Effector memory CD4-positive, alpha-beta T cell (primary cell): ENCODE results near the gene TMEM158.

Experiments used
- DNase-seq, 3 donors: peaks; one replicate each; pipeline ENCODE4 v3.0.0-alpha.2; 2020
- H3K27ac ChIP-seq: 2 replicates; pipeline ENCODE4 v1.7.0; 2013; ENCODE audit warnings: mild to moderate bottlenecking, low read length, moderate library complexity; ENCODE audit not compliant: insufficient read depth, poor library complexity, severe bottlenecking
- H3K27me3 ChIP-seq: replicated peaks from 2 replicates; pipeline ENCODE4 v1.7.0; 2013; ENCODE audit warnings: mild to moderate bottlenecking, low read length; ENCODE audit not compliant: insufficient read depth, control insufficient read depth, poor library complexity, severe bottlenecking
- H3K36me3 ChIP-seq: 2 replicates; pipeline ENCODE4 v1.7.0; 2013; ENCODE audit warnings: mild to moderate bottlenecking, low read length, moderate library complexity; ENCODE audit not compliant: control insufficient read depth, insufficient read depth
- H3K4me1 ChIP-seq: 2 replicates; pipeline ENCODE4 v1.7.0; 2013; ENCODE audit warnings: low read length, mild to moderate bottlenecking; ENCODE audit not compliant: control insufficient read depth, insufficient read depth, poor library complexity, severe bottlenecking
- H3K4me3 ChIP-seq: 2 replicates; pipeline ENCODE4 v1.7.0; 2013; ENCODE audit warnings: low read length, low read depth, mild to moderate bottlenecking; ENCODE audit not compliant: insufficient read depth, poor library complexity, severe bottlenecking
- H3K9me3 ChIP-seq: 2 replicates; pipeline ENCODE4 v1.7.0; 2013; ENCODE audit warnings: mild to moderate bottlenecking, low read length, moderate library complexity; ENCODE audit not compliant: control insufficient read depth

Gene TMEM158

DNA sequence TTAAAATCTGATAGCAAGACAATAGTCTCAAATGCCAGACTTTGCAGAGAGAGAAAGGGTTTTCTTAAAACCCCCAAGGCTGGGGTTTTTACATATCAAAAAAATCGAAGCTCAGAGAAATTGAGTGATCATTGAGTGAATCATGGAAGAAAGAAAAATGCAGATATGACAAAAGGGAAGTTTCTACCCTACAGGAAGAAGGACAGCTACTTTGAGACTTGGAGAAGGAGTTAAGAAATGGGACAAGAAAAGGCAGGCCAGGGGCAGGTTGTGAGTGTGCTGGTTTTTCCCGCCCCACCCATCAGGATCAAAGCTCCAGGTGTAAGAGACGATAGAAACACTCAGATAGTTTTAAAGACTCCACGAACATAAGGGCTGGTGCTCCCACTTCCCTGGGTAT lies 18.6 kb downstream of the TMEM158 start:
- no peaks in the 10 kb centered on the region for H3K4me1 ChIP-seq
- H3K9me3 ChIP-seq = no peaks in the 10 kb centered on the region
- no peaks in the 10 kb centered on the region for H3K36me3 ChIP-seq
- H3K27ac ChIP-seq = no peak overlapping the region
- H3K27me3 ChIP-seq = no peaks in the 10 kb centered on the region
- H3K4me3 ChIP-seq = no peak overlapping the region
- DNase-seq = no peak

DNA sequence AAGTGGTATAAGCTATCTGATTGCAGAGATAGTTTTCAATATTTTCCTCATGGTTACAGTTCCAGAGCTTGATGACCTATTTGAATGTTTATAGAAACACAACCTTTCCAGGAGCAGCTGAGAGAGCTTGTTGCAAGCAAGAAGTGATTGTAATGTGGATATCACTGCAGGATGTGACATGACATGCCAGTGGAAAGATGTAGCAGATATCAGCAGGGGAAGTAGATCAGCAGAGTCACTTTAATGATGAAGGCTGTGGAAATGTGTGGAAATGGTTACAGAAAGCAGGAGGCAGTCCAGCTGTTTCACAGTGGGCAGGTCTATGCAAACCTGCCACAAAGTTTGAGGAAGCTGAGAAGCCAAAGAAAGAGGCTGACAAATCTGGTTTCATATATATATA lies 21.0 kb downstream of the TMEM158 start:
- Histone ChIP-seq H3K27ac (no peak overlapping the region), H3K9me3 (no peaks in the 10 kb centered on the region), H3K36me3 (no peaks in the 10 kb centered on the region), H3K4me1 (no peaks in the 10 kb centered on the region), H3K4me3 (no peak overlapping the region), H3K27me3 (no peaks in the 10 kb centered on the region)
- DNase-seq = no peak

DNA sequence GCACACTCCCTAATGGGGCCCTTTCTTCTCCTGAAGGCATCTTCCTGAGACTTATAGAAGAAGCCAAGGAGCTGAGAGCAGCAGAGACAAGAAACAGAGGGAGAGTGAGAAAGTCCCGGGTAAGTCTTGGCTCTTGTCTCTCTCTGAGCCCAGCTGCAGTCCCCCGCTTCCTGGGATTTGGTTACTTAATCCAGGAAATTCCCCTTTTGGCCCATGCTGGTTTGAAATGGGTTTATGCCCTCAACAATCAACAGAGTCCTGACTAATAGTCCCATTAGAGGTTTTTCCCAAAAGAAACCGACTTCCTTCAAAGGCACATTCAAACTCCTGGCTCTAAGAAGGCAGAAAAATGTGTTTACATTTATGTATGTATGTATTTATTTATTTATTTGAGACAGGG lies 22.0 kb downstream of the TMEM158 start:
- no peak overlapping the region for H3K27ac ChIP-seq
- H3K36me3 ChIP-seq = no peaks in the 10 kb centered on the region
- H3K4me1 ChIP-seq = no peaks in the 10 kb centered on the region
- H3K27me3 ChIP-seq = no peaks in the 10 kb centered on the region
- DNase-seq = no peak
- H3K4me3 ChIP-seq = no peak overlapping the region
- no peaks in the 10 kb centered on the region for H3K9me3 ChIP-seq

DNA sequence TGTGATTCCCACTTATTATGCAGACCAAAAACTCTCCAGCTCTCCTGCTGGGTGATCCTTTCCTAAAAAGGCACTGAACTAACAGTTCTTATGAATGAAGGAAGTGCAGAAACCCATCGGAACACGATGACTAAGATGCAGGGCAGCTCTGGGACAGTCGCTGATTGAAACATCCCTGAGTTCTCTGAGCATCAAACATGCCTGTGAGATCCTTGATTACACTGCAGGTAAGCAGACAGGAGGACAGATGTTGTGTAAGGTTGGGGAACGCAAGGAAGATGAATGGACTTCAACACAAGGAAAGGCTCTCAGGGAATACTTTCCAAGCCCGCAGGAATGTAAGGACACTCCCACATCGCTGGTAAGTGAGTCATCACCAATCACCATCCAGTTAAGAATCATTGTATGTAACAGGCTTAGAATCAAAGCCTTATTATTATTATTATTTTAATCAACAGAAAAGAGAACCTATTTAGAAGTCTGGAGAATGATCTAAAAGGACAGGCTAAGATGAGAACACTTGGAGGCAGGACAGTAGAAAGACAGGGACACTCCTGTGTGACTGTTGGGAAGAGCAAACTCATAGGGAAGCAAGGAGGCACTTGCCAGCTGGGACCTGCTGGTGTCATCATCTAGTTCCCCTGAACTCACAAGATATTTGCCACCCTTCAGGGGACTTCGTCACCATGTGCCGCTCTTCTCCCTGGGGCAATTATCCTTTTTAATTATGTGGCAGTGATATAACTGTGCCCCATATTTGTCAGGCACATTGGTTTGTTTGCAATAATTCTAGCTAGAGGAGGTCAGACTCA lies 26.0 kb downstream of the TMEM158 start:
- Histone ChIP-seq H3K27me3 (no peaks in the 10 kb centered on the region), H3K36me3 (no peaks in the 10 kb centered on the region), H3K27ac (no peak overlapping the region), H3K4me3 (no peak overlapping the region), H3K4me1 (no peaks in the 10 kb centered on the region), H3K9me3 (no peaks in the 10 kb centered on the region)
- no peak for DNase-seq

DNA sequence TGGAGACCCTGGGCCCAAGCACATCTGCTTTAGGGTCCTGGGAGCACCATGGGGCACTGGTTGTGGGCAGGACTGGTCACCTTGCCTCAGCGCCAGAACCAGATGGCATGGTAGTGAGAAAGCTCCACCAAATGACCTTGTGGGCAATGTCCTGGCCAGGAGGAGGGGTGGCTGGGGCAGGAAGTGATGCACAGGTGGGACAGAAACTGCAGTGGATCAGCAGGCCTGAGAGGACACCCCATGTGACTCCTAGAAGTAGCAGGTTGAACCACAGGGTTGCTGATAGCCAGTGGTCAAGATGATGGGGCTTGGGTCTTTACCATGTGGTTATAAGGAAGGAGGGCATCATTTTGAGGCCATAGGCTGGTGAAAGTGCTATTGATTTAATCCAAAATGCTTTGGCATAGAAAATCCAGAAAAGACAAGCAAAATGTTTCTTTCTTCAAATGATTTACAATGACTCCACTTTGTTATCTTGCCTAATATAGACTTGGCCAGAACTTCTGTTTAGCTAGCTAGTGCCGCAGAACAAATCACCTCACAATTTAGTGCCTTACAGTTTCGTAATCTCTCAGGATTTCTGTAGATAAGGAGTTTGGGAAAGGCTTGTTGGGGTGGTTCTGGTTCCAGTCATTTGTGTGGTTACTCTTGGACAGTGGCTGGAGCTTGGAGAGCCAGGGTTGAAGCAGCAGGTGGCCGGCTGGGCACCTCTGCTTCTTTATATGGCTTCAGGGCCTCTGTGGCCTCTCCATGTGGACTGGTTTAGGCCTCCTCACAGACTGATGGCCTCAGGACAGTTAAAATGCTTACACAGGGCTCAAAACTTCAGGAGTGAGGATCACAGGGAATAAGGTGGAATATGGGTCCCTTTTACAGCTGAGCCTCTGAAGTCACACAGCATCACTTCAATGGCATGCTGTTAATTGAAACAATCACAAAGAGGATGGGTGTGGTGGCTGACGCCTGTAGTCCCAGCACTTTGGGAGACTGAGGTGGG lies 27.5 kb downstream of the TMEM158 start:
- DNase-seq = no peak
- Histone ChIP-seq H3K27me3 (no peaks in the 10 kb centered on the region), H3K4me1 (no peaks in the 10 kb centered on the region), H3K9me3 (no peaks in the 10 kb centered on the region), H3K36me3 (no peaks in the 10 kb centered on the region), H3K27ac (no peak overlapping the region), H3K4me3 (no peak overlapping the region)

DNA sequence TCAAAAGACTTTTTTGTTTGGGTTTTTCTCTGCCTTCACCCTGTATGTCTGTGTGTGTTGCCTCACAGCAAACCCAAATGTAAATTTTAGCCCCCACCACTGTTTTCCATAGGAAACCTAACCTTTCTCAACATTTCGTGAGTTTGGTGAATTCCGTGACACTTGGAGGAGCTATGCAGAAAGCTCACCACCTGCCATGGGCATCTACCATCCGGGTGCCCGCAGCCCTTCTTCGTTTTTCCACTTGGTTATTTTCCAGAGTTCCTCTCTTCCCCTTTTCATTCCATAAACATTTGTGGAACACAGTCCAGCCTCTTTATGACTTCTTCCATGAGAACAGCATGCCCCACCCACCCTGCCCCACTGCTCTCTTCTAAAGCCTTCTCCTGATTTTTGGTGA lies 31.3 kb downstream of the TMEM158 start:
- Histone ChIP-seq H3K4me3 (no peak overlapping the region), H3K27me3 (no peaks in the 10 kb centered on the region), H3K36me3 (no peaks in the 10 kb centered on the region), H3K4me1 (no peaks in the 10 kb centered on the region), H3K9me3 (no peaks in the 10 kb centered on the region), H3K27ac (no peak overlapping the region)
- DNase-seq = no peak

DNA sequence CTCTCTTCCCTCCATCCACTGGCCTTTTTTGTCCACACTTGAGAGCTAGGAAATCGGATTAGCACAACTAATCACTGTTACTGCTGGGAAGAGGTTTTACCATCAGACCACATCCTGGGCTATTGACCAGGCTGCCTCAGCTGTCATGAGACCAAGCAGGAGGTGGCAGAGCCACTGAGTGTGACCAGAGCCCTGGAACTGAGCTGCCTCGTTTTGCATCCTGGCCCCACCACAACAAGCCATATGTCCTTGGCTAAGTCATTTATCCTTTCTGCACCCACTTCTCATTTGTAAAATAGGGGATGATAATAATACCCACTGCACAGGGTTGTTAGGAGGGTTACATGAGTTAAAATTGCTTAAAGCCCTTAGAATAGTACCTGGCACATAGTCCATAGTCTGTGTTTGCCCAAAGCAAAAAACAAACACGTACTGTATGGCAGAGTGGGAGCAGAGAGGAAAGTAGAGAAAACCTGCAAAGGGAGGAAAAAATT lies 34.1 kb downstream of the TMEM158 start:
- Histone ChIP-seq H3K36me3 (no peaks in the 10 kb centered on the region), H3K4me3 (no peak overlapping the region), H3K27ac (no peak overlapping the region), H3K4me1 (no peaks in the 10 kb centered on the region), H3K9me3 (no peaks in the 10 kb centered on the region), H3K27me3 (no peaks in the 10 kb centered on the region)
- DNase-seq = no peak

DNA sequence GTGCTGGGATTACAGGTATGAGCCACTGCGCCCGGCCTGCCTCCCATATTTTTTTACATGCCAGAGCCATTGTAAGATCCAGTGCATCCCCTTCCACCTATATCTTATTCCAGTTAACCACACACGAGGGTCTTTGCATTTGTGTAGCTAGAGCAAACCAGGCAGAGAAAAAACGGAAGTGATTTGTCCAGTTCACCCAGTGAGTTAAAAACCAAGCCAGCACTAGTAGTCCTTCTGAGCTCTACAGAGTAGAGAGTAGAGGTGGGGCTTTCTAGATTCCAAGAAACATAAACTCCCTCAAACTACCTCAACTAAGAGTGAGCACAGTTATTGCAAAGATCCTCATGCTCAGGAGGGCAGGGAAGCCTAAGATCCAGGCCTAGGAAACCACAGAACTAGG lies 34.7 kb downstream of the TMEM158 start:
- Histone ChIP-seq H3K36me3 (no peaks in the 10 kb centered on the region), H3K9me3 (no peaks in the 10 kb centered on the region), H3K4me1 (no peaks in the 10 kb centered on the region), H3K27me3 (no peaks in the 10 kb centered on the region), H3K4me3 (no peak overlapping the region), H3K27ac (no peak overlapping the region)
- DNase-seq = no peak

DNA sequence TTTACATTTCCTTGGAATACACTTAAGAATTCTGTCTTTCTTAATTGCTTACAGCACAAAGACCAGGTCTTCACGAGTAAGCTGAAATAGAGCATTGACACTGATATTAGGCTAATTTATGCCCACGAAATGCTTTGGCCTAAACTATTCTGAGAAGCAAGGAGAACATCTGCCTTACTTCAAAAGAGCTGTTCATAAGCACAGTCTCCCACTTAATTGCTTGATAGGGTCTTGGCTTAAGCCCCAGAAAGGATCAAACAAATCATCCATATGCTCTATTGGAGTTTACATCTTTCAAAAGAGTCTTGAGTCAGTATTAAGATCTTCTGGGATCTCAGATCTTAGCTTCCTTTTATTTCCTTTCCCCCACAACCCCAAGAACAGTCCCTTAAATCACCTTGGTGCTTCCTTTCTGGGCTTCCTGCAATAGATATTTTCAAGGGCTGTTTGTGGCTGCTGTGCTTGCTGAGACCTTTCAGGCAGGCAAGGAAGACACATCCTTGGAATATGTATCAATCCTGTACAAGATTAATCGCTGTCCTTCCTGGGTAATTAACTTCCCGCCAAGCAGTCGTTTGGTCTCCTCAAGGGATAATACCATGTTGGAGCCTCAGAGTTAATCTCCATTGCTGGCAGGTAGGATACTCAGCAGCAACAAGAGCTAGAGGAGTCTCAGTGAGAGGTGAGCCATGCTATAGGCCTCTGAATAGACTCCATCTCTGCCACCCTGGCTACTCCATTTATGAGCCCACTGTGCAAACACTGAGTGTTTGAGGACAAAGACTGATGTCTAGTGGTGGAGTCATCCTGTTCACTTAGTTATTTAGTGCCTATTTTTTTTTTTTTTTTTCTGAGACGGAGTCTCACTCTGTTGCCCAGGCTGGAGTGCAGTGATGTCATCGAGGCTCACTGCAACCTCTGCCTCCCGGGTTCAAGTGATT lies 37.1 kb downstream of the TMEM158 start:
- Histone ChIP-seq H3K27me3 (no peaks in the 10 kb centered on the region), H3K4me1 (no peaks in the 10 kb centered on the region), H3K9me3 (no peaks in the 10 kb centered on the region), H3K27ac (no peak overlapping the region), H3K36me3 (no peaks in the 10 kb centered on the region), H3K4me3 (no peak overlapping the region)
- DNase-seq = no peak
